ENCODE data around the gene ART3.
"Not testable (repeated sequence)": the region's sequence is repeated elsewhere in the genome, so short reads cannot be mapped to it uniquely, and the experiment has no call there.

DNA sequence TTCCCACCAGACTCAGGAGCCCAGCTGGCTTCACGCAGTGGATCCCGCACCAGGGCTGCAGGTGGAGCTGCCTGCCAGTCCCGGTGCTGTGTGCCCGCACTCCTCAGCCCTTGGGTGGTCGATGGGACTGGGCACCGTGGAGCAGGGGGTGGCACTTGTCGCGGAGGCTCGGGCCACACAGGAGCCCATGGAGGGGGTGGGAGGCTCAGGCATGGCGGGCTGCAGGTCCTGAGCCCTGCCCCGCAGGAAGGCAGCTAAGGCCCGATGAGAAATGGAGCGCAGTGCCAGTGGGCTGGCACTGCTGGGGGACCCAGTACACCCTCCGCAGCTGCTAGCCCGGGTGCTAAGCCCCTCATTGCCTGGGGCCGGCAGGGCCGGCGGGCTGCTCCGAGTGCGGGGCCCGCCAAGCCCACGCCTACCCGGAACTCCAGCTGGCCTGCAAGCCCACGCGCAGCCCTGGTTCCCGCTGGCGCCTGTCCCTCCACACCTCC lies 23.9 kb upstream of the ART3 start:
- TF ChIP-seq, protein P1, sequence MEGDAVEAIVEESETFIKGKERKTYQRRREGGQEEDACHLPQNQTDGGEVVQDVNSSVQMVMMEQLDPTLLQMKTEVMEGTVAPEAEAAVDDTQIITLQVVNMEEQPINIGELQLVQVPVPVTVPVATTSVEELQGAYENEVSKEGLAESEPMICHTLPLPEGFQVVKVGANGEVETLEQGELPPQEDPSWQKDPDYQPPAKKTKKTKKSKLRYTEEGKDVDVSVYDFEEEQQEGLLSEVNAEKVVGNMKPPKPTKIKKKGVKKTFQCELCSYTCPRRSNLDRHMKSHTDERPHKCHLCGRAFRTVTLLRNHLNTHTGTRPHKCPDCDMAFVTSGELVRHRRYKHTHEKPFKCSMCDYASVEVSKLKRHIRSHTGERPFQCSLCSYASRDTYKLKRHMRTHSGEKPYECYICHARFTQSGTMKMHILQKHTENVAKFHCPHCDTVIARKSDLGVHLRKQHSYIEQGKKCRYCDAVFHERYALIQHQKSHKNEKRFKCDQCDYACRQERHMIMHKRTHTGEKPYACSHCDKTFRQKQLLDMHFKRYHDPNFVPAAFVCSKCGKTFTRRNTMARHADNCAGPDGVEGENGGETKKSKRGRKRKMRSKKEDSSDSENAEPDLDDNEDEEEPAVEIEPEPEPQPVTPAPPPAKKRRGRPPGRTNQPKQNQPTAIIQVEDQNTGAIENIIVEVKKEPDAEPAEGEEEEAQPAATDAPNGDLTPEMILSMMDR (conservative IDR thresholded peaks at IDR 0.05; ENCODE audit: low read depth, low read length): not testable (repeated sequence)
- not testable (repeated sequence) for TF ChIP-seq EZH2 (IDR thresholded peaks at IDR 0.05; ENCODE audit: borderline replicate concordance, low read depth, low read length, poor library complexity, severe bottlenecking)
